RWPE1 (cell line): ENCODE measurements around the gene ALDH1A1.

Source experiments
- CTCF ChIA-PET: fragments of 350-600 bp; sonication (Branson Sonifier 250); formaldehyde crosslinking; extraction: SDS; loops from one replicate; lab custom pipeline; 2021; lab: Yijun Ruan, JAX
- POLR2A ChIA-PET: fragments of 400-600 bp; formaldehyde crosslinking; extraction: SDS; loops from one replicate; lab custom pipeline; 2020; ENCODE audit warnings: antibody characterized with exemption; ENCODE audit not compliant: low non-redundant PET; lab: Yijun Ruan, JAX
- DNase-seq: peaks from one replicate; pipeline ENCODE4 v3.0.0; 2012; ENCODE audit warnings: low spot score
- H3K27ac ChIP-seq: fragments of 450-650 bp; 2 replicates; pipeline ENCODE4 v1.5.1; 2017
- TF ChIP-seq, protein P1 (sequence below): fragments of 450-650 bp; conservative IDR thresholded peaks from 2 replicates; pipeline ENCODE4 v1.5.1; 2017; ENCODE audit warnings: low read depth, mild to moderate bottlenecking

The ALDH1A1 gene

DNA sequence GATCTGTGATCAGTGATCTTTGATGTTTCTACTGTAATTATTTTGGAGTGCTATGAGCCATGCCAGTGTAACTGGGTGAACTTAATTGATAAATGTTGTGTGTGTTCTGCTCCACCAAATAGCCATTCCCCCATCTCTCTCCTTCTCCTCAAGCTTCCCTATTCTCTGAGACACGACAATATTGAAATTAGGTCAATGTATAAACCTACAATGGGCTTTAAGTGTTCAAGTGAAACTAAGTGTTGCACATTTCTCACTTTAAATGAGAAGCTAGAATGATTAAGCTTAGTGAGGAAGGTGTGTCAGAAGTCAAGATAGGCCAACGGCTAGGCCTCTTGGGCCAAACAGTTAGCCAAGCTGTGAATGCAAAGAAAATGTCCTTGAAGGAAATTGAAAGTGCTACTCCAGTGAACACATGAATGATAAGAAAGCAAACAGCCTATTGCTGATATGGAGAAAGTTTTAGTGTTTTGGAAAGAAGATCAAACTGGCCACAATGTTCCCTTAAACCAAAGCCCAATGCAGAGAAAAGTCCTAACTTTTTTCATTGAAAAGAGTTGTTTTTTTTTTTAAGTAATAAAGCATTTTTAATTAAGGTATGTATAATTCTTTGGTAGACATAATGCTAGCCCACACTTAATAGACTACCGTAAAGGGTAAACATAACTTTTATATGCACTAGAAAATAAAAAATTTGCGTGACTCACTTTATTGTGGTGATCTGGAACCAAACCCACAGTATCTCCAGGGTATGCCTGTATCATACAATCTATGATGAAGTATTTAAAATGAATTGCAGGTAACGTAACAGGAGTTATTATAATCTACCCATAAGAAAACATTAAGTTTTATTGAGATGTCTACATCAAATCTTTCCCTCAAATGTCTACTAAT lies 42.5 kb upstream of the ALDH1A1 start:
- DNase-seq: no peak
- CTCF ChIA-PET: no interaction called here
- no peak overlapping the region for H3K27ac ChIP-seq
- POLR2A ChIA-PET: no interaction called here
- TF ChIP-seq, protein P1, sequence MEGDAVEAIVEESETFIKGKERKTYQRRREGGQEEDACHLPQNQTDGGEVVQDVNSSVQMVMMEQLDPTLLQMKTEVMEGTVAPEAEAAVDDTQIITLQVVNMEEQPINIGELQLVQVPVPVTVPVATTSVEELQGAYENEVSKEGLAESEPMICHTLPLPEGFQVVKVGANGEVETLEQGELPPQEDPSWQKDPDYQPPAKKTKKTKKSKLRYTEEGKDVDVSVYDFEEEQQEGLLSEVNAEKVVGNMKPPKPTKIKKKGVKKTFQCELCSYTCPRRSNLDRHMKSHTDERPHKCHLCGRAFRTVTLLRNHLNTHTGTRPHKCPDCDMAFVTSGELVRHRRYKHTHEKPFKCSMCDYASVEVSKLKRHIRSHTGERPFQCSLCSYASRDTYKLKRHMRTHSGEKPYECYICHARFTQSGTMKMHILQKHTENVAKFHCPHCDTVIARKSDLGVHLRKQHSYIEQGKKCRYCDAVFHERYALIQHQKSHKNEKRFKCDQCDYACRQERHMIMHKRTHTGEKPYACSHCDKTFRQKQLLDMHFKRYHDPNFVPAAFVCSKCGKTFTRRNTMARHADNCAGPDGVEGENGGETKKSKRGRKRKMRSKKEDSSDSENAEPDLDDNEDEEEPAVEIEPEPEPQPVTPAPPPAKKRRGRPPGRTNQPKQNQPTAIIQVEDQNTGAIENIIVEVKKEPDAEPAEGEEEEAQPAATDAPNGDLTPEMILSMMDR: no peak

DNA sequence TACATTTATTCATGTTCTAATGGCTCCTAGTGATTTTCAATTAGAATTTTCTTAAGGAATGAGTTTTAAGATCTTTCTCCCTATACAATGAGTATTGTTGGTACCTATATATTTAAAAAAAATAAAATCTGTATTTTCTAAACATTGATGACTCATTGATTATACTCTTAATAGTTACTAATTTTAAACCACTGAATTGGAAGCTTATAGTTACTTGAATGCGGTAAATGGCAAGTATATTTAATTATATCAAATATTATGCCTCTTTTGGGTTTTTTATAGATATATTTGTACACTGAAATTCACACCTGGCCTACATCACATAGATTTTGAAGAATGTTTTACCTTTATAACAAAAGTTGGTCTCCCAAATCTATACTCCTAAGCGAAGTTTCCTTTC lies 38.9 kb upstream of the ALDH1A1 start:
- TF ChIP-seq, protein P1: no peak
- POLR2A ChIA-PET: no interaction called here
- CTCF ChIA-PET: interaction anchor here (0.8 kb wide), 1 partner anchor 30 kb away, joined by 4 read pairs; no protein-coding TSS in a partner anchor
- no peak overlapping the region for H3K27ac ChIP-seq
- no peak for DNase-seq

DNA sequence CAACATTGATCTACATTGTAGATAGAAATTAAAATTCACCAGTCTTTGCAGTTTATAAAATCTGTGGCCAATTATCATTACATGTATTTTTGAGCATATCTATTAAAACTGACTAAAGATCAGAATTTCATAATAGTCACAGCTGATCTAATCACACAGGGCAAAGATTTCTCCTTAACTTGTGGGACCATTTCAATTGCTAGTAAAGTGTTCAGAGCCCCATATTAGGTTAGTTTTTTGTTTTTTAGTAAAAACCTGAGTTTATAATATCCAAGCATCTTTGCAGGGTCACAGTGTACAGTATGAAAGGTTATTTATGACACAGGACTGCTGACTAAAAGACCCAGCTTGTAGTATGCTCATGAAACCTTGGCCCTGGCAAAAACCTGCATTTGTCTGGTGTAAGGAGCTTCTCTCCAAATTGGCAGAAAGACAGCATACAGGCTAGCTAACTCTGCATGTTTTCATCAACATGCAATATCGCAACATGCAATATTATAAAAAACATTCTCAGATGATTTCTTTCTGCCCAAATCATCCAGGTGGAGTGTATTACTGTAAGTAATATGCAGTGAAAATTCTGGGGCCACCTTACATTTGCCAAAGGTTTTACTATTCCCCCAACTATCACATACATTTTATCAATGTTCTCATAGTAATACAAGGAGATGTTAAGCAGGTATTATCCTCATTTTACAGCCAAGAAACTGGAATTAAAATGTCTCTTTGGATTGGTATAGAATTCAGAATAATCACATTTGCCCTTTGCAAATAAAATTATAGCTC lies 37.7 kb upstream of the ALDH1A1 start:
- CTCF ChIA-PET: interaction anchor here (0.5 to 1.1 kb wide), 3 partner anchors 31 to 49 kb away, joined by 3 to 4 read pairs (median 4); no protein-coding TSS in a partner anchor
- no peak overlapping the region for H3K27ac ChIP-seq
- TF ChIP-seq, protein P1: no peak
- no peak for DNase-seq
- POLR2A ChIA-PET: no interaction called here

DNA sequence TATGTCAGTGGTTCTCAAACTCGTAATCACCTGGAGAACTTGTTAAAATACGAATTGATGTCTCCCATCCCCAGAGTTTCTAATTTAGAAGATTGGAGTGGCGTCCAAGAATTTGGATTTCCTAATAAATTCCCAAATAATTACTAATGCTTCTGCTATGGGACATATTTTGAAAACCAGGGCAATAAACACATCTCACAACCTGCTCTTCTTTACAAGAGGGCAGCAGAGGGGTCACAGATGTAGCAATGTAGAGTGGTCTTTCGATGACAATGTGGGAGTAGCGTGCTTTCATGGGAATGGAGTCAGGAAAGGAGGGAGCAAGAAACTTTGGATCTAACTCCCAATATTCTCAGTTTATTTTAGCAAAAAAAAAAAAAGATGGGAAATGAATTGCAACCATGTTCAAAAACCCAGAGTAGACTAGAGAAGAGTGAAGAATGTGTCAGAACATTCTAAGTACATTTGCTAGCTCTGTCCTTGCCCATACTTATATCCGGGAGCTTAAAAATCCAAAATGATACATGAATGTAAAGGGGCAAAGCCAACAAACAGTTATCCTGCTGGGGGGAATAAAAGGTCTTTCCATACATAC lies 33.8 kb upstream of the ALDH1A1 start:
- ChIA-PET POLR2A (no interaction called here), CTCF (interaction anchor here (0.7 to 1.2 kb wide), 3 partner anchors 8 to 1121 kb away, joined by 3 to 6 read pairs (median 5); no protein-coding TSS in a partner anchor)
- TF ChIP-seq, protein P1: no peak
- H3K27ac ChIP-seq: no peak overlapping the region
- no peak for DNase-seq

DNA sequence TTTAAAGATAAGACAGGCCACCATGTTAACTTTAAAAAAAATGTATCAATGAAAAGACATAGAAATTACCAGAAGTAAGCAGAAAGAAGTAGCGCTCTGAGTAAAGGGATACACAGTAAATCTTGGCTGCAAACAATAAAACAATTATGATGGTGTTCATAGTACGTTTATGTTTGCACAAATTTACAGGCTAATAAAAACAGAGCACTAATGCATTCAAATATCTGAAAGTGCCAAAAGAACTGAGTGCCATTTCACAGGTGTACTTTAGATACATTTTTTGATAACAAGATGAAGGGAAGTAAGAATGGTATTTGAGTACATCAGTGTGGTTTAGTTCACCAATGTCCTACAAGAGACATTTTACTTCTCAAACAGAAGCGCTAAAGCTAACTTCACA lies 32.9 kb upstream of the ALDH1A1 start:
- ChIA-PET POLR2A (no interaction called here), CTCF (no interaction called here)
- no peak overlapping the region for H3K27ac ChIP-seq
- TF ChIP-seq, protein P1: no peak
- DNase-seq: no peak

DNA sequence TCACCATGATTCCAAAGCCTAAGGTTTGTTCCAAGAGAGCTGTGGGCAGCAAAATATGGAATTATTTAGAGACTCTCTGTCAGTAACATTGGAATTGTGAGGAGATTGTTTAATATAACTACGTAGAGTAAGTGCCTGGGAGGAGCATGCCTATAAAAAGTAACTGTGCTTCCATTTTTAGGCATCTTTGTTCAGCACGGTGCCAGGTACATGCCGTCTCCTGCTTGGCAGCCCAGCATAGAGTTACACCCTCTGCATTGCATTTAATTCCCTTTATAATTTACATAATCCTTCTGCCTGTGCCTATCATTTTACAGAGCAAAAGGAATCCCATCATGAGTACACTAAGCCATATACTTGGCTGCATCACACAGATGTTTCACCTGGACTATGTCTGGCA lies 32.1 kb upstream of the ALDH1A1 start:
- H3K27ac ChIP-seq: no peak overlapping the region
- ChIA-PET CTCF (interaction anchor here (0.6 kb wide), 1 partner anchor 132 kb away, joined by 4 read pairs; no protein-coding TSS in a partner anchor), POLR2A (no interaction called here)
- no peak for DNase-seq
- TF ChIP-seq, protein P1: no peak
